GM12878 (cell line): ENCODE data around the gene RPL7L1. TPM values are rescaled to one million over a fixed set of nuclear protein-coding genes. Genes with fewer than 3 reads are reported as not detected.

Experiments
- polyA plus RNA-seq, 11 experiments: library from polyadenylated mRNA; depleted of rRNA in 4 of 11; unstranded in 6 of 11; stranded (reverse) in 5 of 11; fragments of >200 nt; fragmentation: Nextera tagmentation in 4 of 11; fragmentation: Illumina TruSeq in 1 of 11; extraction: Ambion mirVana in 4 of 11; extraction: Trizol in 1 of 11; gene quantifications; 1 replicate in 1 of 11; 2 replicates in 10 of 11; pipeline versions ENCODE4 v1.2.1 to v1.2.3, GENCODE V29; 2011 to 2016; ENCODE audit warnings: inconsistent platforms in 2 of 11, missing spikeins in 2 of 11, low read depth in 1 of 11
- total RNA-seq, 4 experiments: library from RNA; depleted of rRNA in 3 of 4; stranded (reverse); fragments of >200 nt in 3 of 4; fragmentation: Illumina TruSeq in 1 of 4; extraction: Trizol in 1 of 4; gene quantifications; 2 replicates each; pipeline versions ENCODE4 v1.2.1 to v1.2.3, GENCODE V29; 2013 to 2021

The RPL7L1 gene
- total and polyA plus RNA-seq, 10 of the 15 experiments (the other 5 are each of a cell fraction or from before 2014, with no cell fraction given): 54.1 to 154 (median 104) TPM

Other genes starting within 250 kb of the RPL7L1 start
Only the 7 nearest of the 15 such genes appear.
- gene TBCC, start 133.5 kb upstream of the RPL7L1 start, total RNA-seq (2014; rRNA removed): 35.4 and 39.0 TPM in 2 replicates
- 18.5 and 19.3 TPM in 2 replicates for gene TBCC, start 133.5 kb upstream of the RPL7L1 start, total RNA-seq (2014; rRNA removed; fragmentation: Illumina TruSeq; extraction: Trizol)
- 18.5 and 21.3 TPM in 2 replicates for gene TBCC, start 133.5 kb upstream of the RPL7L1 start, total RNA-seq (2021)
- 10.1 and 16.7 TPM in 2 replicates for gene TBCC, start 133.5 kb upstream of the RPL7L1 start, polyA plus RNA-seq (2011; rRNA removed)
- gene TBCC, start 133.5 kb upstream of the RPL7L1 start, polyA plus RNA-seq (2014; fragmentation: Illumina TruSeq; extraction: Trizol): 9.1 and 14.2 TPM in 2 replicates
- 1 to 10 TPM; 2.5 to 6.3 TPM for gene TBCC, start 133.5 kb upstream of the RPL7L1 start, polyA plus RNA-seq (2014; fragmentation: Nextera tagmentation; extraction: Ambion mirVana)
- 22.7 and 26.0 TPM in 2 replicates for gene TBCC, start 133.5 kb upstream of the RPL7L1 start, polyA plus RNA-seq (2014; rRNA removed)
- 10 to 100 TPM; 40.1 to 41.9 TPM for gene TBCC, start 133.5 kb upstream of the RPL7L1 start, polyA plus RNA-seq (2016; fragmentation: Nextera tagmentation; extraction: Ambion mirVana)
- gene BICRAL, start 97.6 kb upstream of the RPL7L1 start, total RNA-seq (2014; rRNA removed): 8.8 and 8.9 TPM in 2 replicates
- 8.0 and 8.2 TPM in 2 replicates for gene BICRAL, start 97.6 kb upstream of the RPL7L1 start, total RNA-seq (2014; rRNA removed; fragmentation: Illumina TruSeq; extraction: Trizol)
- gene BICRAL, start 97.6 kb upstream of the RPL7L1 start, total RNA-seq (2021): 12.3 and 13.6 TPM in 2 replicates
- gene BICRAL, start 97.6 kb upstream of the RPL7L1 start, polyA plus RNA-seq (2011; rRNA removed): 16.6 and 18.2 TPM in 2 replicates
- 13.9 and 16.7 TPM in 2 replicates for gene BICRAL, start 97.6 kb upstream of the RPL7L1 start, polyA plus RNA-seq (2014; fragmentation: Illumina TruSeq; extraction: Trizol)
- 1 to 10 TPM; 1.9 to 2.0 TPM for gene BICRAL, start 97.6 kb upstream of the RPL7L1 start, polyA plus RNA-seq (2014; fragmentation: Nextera tagmentation; extraction: Ambion mirVana)
- gene BICRAL, start 97.6 kb upstream of the RPL7L1 start, polyA plus RNA-seq (2014; rRNA removed): 8.8 and 10.5 TPM in 2 replicates
- gene BICRAL, start 97.6 kb upstream of the RPL7L1 start, polyA plus RNA-seq (2016; fragmentation: Nextera tagmentation; extraction: Ambion mirVana): 1 to 10 TPM; 3.1 to 3.8 TPM
- 0.54 TPM in 1 of 2 replicates, not detected in the other for gene PTCRA, start 36.4 kb downstream of the RPL7L1 start, total RNA-seq (2014; rRNA removed)
- gene PTCRA, start 36.4 kb downstream of the RPL7L1 start, total RNA-seq (2014; rRNA removed; fragmentation: Illumina TruSeq; extraction: Trizol): 0.18 and 0.23 TPM in 2 replicates
- 0.24 and 0.44 TPM in 2 replicates for gene PTCRA, start 36.4 kb downstream of the RPL7L1 start, total RNA-seq (2021)
- gene PTCRA, start 36.4 kb downstream of the RPL7L1 start, polyA plus RNA-seq (2011; rRNA removed): not detected in 2 replicates
- gene PTCRA, start 36.4 kb downstream of the RPL7L1 start, polyA plus RNA-seq (2014; fragmentation: Illumina TruSeq; extraction: Trizol): 0.10 TPM in 1 of 2 replicates, not detected in the other
- under 1 TPM in 1 of 2 experiments, not detected in 1; 0.14 TPM for gene PTCRA, start 36.4 kb downstream of the RPL7L1 start, polyA plus RNA-seq (2014; fragmentation: Nextera tagmentation; extraction: Ambion mirVana)
- 0.16 and 1.1 TPM in 2 replicates for gene PTCRA, start 36.4 kb downstream of the RPL7L1 start, polyA plus RNA-seq (2014; rRNA removed)
- under 1 TPM in 1 of 2 experiments, not detected in 1; 0.20 TPM for gene PTCRA, start 36.4 kb downstream of the RPL7L1 start, polyA plus RNA-seq (2016; fragmentation: Nextera tagmentation; extraction: Ambion mirVana)
- 54.8 and 54.9 TPM in 2 replicates for gene CNPY3, start 49.9 kb downstream of the RPL7L1 start, total RNA-seq (2014; rRNA removed)
- gene CNPY3, start 49.9 kb downstream of the RPL7L1 start, total RNA-seq (2014; rRNA removed; fragmentation: Illumina TruSeq; extraction: Trizol): 49.2 and 51.3 TPM in 2 replicates
- 87.3 and 87.9 TPM in 2 replicates for gene CNPY3, start 49.9 kb downstream of the RPL7L1 start, total RNA-seq (2021)
- 51.1 and 64.8 TPM in 2 replicates for gene CNPY3, start 49.9 kb downstream of the RPL7L1 start, polyA plus RNA-seq (2011; rRNA removed)
- 38.9 and 82.4 TPM in 2 replicates for gene CNPY3, start 49.9 kb downstream of the RPL7L1 start, polyA plus RNA-seq (2014; fragmentation: Illumina TruSeq; extraction: Trizol)
- gene CNPY3, start 49.9 kb downstream of the RPL7L1 start, polyA plus RNA-seq (2014; fragmentation: Nextera tagmentation; extraction: Ambion mirVana): 10 to 100 TPM in 1 of 2 experiments, 1 to 10 TPM in 1; 7.2 to 14.6 TPM
- gene CNPY3, start 49.9 kb downstream of the RPL7L1 start, polyA plus RNA-seq (2014; rRNA removed): 85.7 and 93.8 TPM in 2 replicates
- 100 to 1,000 TPM in 1 of 2 experiments, 10 to 100 TPM in 1; 99.9 to 102 TPM for gene CNPY3, start 49.9 kb downstream of the RPL7L1 start, polyA plus RNA-seq (2016; fragmentation: Nextera tagmentation; extraction: Ambion mirVana)
- gene GNMT, start 81.1 kb downstream of the RPL7L1 start, total RNA-seq (2014; rRNA removed): 0.16 and 0.62 TPM in 2 replicates
- 0.67 and 0.83 TPM in 2 replicates for gene GNMT, start 81.1 kb downstream of the RPL7L1 start, total RNA-seq (2014; rRNA removed; fragmentation: Illumina TruSeq; extraction: Trizol)
- 0.74 and 1.2 TPM in 2 replicates for gene GNMT, start 81.1 kb downstream of the RPL7L1 start, total RNA-seq (2021)
- 0.33 and 0.45 TPM in 2 replicates for gene GNMT, start 81.1 kb downstream of the RPL7L1 start, polyA plus RNA-seq (2011; rRNA removed)
- gene GNMT, start 81.1 kb downstream of the RPL7L1 start, polyA plus RNA-seq (2014; fragmentation: Illumina TruSeq; extraction: Trizol): 1.1 TPM in 1 of 2 replicates, not detected in the other
- gene GNMT, start 81.1 kb downstream of the RPL7L1 start, polyA plus RNA-seq (2014; fragmentation: Nextera tagmentation; extraction: Ambion mirVana): under 1 TPM; 0.35 TPM
- gene GNMT, start 81.1 kb downstream of the RPL7L1 start, polyA plus RNA-seq (2014; rRNA removed): 0.27 and 0.77 TPM in 2 replicates
- gene GNMT, start 81.1 kb downstream of the RPL7L1 start, polyA plus RNA-seq (2016; fragmentation: Nextera tagmentation; extraction: Ambion mirVana): under 1 TPM; 0.36 to 0.42 TPM
- gene PEX6, start 99.6 kb downstream of the RPL7L1 start, total RNA-seq (2014; rRNA removed): 19.3 and 19.4 TPM in 2 replicates
- gene PEX6, start 99.6 kb downstream of the RPL7L1 start, total RNA-seq (2014; rRNA removed; fragmentation: Illumina TruSeq; extraction: Trizol): 6.2 and 6.4 TPM in 2 replicates
- 20.3 and 21.1 TPM in 2 replicates for gene PEX6, start 99.6 kb downstream of the RPL7L1 start, total RNA-seq (2021)
- 2.0 and 3.1 TPM in 2 replicates for gene PEX6, start 99.6 kb downstream of the RPL7L1 start, polyA plus RNA-seq (2011; rRNA removed)
- gene PEX6, start 99.6 kb downstream of the RPL7L1 start, polyA plus RNA-seq (2014; fragmentation: Illumina TruSeq; extraction: Trizol): 3.1 and 6.1 TPM in 2 replicates
- 1 to 10 TPM in 1 of 2 experiments, under 1 TPM in 1; 0.39 to 1.2 TPM for gene PEX6, start 99.6 kb downstream of the RPL7L1 start, polyA plus RNA-seq (2014; fragmentation: Nextera tagmentation; extraction: Ambion mirVana)
- gene PEX6, start 99.6 kb downstream of the RPL7L1 start, polyA plus RNA-seq (2014; rRNA removed): 14.6 and 16.3 TPM in 2 replicates
- gene PEX6, start 99.6 kb downstream of the RPL7L1 start, polyA plus RNA-seq (2016; fragmentation: Nextera tagmentation; extraction: Ambion mirVana): 1 to 10 TPM; 9.4 to 9.5 TPM
- gene PPP2R5D, start 105.0 kb downstream of the RPL7L1 start, total RNA-seq (2014; rRNA removed): 34.3 and 36.2 TPM in 2 replicates
- gene PPP2R5D, start 105.0 kb downstream of the RPL7L1 start, total RNA-seq (2014; rRNA removed; fragmentation: Illumina TruSeq; extraction: Trizol): 23.8 and 24.7 TPM in 2 replicates
- 29.5 and 31.0 TPM in 2 replicates for gene PPP2R5D, start 105.0 kb downstream of the RPL7L1 start, total RNA-seq (2021)
- gene PPP2R5D, start 105.0 kb downstream of the RPL7L1 start, polyA plus RNA-seq (2011; rRNA removed): 35.4 and 56.0 TPM in 2 replicates
- gene PPP2R5D, start 105.0 kb downstream of the RPL7L1 start, polyA plus RNA-seq (2014; fragmentation: Illumina TruSeq; extraction: Trizol): 59.0 and 68.0 TPM in 2 replicates
- gene PPP2R5D, start 105.0 kb downstream of the RPL7L1 start, polyA plus RNA-seq (2014; fragmentation: Nextera tagmentation; extraction: Ambion mirVana): 1 to 10 TPM; 1.5 to 1.6 TPM
- gene PPP2R5D, start 105.0 kb downstream of the RPL7L1 start, polyA plus RNA-seq (2014; rRNA removed): 29.4 and 29.7 TPM in 2 replicates
- 10 to 100 TPM; 42.6 to 43.4 TPM for gene PPP2R5D, start 105.0 kb downstream of the RPL7L1 start, polyA plus RNA-seq (2016; fragmentation: Nextera tagmentation; extraction: Ambion mirVana)